ENCODE results near the gene EZR.

GRCh38 chr6:158825951-158826306, 6.8 kb upstream of the EZR start:
- TF ChIP-seq CTCF (tag by site-specific recombination; IDR thresholded peaks at IDR 0.05): no peak
- no peak for TF ChIP-seq ZNF426 (tag by site-specific recombination; IDR thresholded peaks at IDR 0.05)

All from HEK293 (cell line).